Measurements from ENCODE around the gene DENND5B.

DENND5B gene

GRCh38 chr12:31631023-31631724, 40.2 kb upstream of the DENND5B start:
- no peak overlapping the region for H3K27ac ChIP-seq (replicated peaks)
- H3K27me3 ChIP-seq (ENCODE audit: insufficient read depth, poor library complexity, severe bottlenecking): no peaks in the 10 kb centered on the region
- TF ChIP-seq CTCF (IDR thresholded peaks at IDR 0.05; ENCODE audit: insufficient read depth, low read length): no peak
- no peak for TF ChIP-seq POLR2AphosphoS5 (IDR thresholded peaks at IDR 0.05; ENCODE audit: low read depth)
- TF ChIP-seq REST (IDR thresholded peaks at IDR 0.05; ENCODE audit: insufficient replicate concordance, low read depth): no peak
- no peak for TF ChIP-seq SPI1 (IDR thresholded peaks at IDR 0.05; ENCODE audit: borderline replicate concordance, low read depth)
- TF ChIP-seq GABPA (IDR thresholded peaks at IDR 0.05; ENCODE audit: low read depth): no peak
- DNase-seq (ENCODE audit: low read depth in 1 of 2, low spot score in 1 of 2): no peak
- no peak overlapping the region for H3K4me3 ChIP-seq (replicated peaks; ENCODE audit: insufficient read depth, low read length)

- TF ChIP-seq REST (IDR thresholded peaks at IDR 0.05; ENCODE audit: insufficient replicate concordance, low read depth) (no peak), SPI1 (IDR thresholded peaks at IDR 0.05; ENCODE audit: borderline replicate concordance, low read depth) (no peak)
- Histone ChIP-seq H3K27me3 (ENCODE audit: insufficient read depth, poor library complexity, severe bottlenecking) (no peaks in the 10 kb centered on the region), H3K4me3 (replicated peaks; ENCODE audit: insufficient read depth, low read length) (no peak overlapping the region), H3K27ac (replicated peaks) (no peak overlapping the region)
- DNase-seq (ENCODE audit: low read depth in 1 of 2, low spot score in 1 of 2): no peak
These were observed 39.1 kb upstream of the DENND5B start for GRCh38 chr12:31629756-31630732.

- no peak for DNase-seq (ENCODE audit: low read depth in 1 of 2, low spot score in 1 of 2)
- no peaks in the 10 kb centered on the region for H3K27me3 ChIP-seq (ENCODE audit: insufficient read depth, poor library complexity, severe bottlenecking)
- H3K27ac ChIP-seq (replicated peaks): no peak overlapping the region
- H3K4me3 ChIP-seq (replicated peaks; ENCODE audit: insufficient read depth, low read length): no peak overlapping the region
- TF ChIP-seq GABPA (IDR thresholded peaks at IDR 0.05; ENCODE audit: low read depth): no peak
- no peak for TF ChIP-seq SPI1 (IDR thresholded peaks at IDR 0.05; ENCODE audit: borderline replicate concordance, low read depth)
- TF ChIP-seq POLR2AphosphoS5 (IDR thresholded peaks at IDR 0.05; ENCODE audit: low read depth): no peak
These were observed 36.6 kb upstream of the DENND5B start for GRCh38 chr12:31627456-31628054.

- no peak for TF ChIP-seq CTCF (IDR thresholded peaks at IDR 0.05; ENCODE audit: insufficient read depth, low read length)
- no peak for TF ChIP-seq GABPA (IDR thresholded peaks at IDR 0.05; ENCODE audit: low read depth)
- no peak for TF ChIP-seq SPI1 (IDR thresholded peaks at IDR 0.05; ENCODE audit: borderline replicate concordance, low read depth)
- TF ChIP-seq POLR2AphosphoS5 (IDR thresholded peaks at IDR 0.05; ENCODE audit: low read depth): no peak
- no peak for TF ChIP-seq REST (IDR thresholded peaks at IDR 0.05; ENCODE audit: insufficient replicate concordance, low read depth)
- Histone ChIP-seq H3K4me3 (replicated peaks; ENCODE audit: insufficient read depth, low read length) (no peak overlapping the region), H3K27ac (replicated peaks) (no peak overlapping the region), H3K27me3 (ENCODE audit: insufficient read depth, poor library complexity, severe bottlenecking) (no peaks in the 10 kb centered on the region)
- no peak for DNase-seq (ENCODE audit: low read depth in 1 of 2, low spot score in 1 of 2)
These were observed 35.5 kb upstream of the DENND5B start for GRCh38 chr12:31626270-31626995.
